ENCODE measurements around the gene ANKHD1. TPM values are rescaled to one million over a fixed set of nuclear protein-coding genes. Genes with fewer than 3 reads are reported as not detected.

ANKHD1 gene
- total RNA-seq, 4 donors from 2014 or later: 113 to 212 (median 164) TPM

DNA sequence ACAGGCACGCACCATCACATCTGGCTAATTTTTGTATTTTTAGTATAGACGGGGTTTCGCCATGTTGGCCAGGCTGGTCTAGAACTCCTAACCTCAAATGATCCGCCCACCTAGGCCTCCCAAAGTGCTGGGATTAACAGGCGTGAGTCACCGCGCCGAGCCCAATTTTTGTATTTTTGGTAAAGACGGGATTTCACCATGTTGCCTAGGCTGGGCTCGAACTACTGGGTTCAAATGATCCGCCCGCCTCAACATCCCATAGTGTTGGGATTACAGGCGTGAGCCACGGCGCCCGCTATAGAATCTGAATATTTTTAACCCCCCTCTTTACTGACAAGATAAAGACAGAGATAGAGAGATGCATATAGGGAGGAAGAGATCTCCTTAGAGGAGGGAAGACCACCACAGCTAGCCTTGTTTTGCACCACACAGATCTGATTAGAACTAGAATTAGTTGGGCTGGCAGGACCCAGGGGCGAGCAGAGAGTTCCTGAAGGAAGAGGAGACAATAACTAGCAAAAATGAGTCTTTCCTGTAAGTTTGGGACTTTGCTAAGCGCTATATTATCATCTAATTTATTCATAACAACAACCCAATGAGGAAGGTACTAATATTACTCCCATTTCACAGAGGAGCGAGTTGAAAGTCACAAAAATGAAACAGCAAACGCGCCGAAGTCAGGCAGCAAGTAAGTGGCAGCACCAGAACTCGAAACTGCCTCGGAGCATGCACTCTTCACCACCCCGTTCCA lies 1.5 kb upstream of the ANKHD1 start:
- DNase-seq: peak; percentile 8
- no peaks in the 10 kb centered on the region for H3K36me3 ChIP-seq
- H3K4me3 ChIP-seq: peak overlapping the region; percentile 64 to 90 (median 74)
- peak overlapping the region; percentile 92 to 99 (median 96) for H3K27ac ChIP-seq
- in situ Hi-C loops (cut with MboI; ENCODE audit: low pct_ligation_motif_present in 1 of 4, low pct_unique_long_range_greater_than_20kb in 1 of 4, low sequenced_read_pairs in 3 of 4) (loop anchor here in 2 of 4 donors (25.0 kb wide), 2 partner anchors 262 to 287 kb away; partner anchors contain the start of genes DND1 (in 1 of the 2), HARS1 (in 1 of the 2), HARS2 (in 1 of the 2) and WDR55 (in 1 of the 2)), intact Hi-C loops (cut with DNase I; ENCODE audit: low total_unique reads) (loop anchor here (10.0 kb wide), 1 partner anchor 235 kb away; the partner anchor contains the start of genes CD14 and TMCO6)
- TF ChIP-seq POLR2A (IDR thresholded peaks at IDR 0.05): no peak
- no peak for TF ChIP-seq EP300 (IDR thresholded peaks at IDR 0.05; ENCODE audit: low read depth)
- no peak for TF ChIP-seq POLR2AphosphoS5 (IDR thresholded peaks at IDR 0.05)
- TF ChIP-seq, protein P1, sequence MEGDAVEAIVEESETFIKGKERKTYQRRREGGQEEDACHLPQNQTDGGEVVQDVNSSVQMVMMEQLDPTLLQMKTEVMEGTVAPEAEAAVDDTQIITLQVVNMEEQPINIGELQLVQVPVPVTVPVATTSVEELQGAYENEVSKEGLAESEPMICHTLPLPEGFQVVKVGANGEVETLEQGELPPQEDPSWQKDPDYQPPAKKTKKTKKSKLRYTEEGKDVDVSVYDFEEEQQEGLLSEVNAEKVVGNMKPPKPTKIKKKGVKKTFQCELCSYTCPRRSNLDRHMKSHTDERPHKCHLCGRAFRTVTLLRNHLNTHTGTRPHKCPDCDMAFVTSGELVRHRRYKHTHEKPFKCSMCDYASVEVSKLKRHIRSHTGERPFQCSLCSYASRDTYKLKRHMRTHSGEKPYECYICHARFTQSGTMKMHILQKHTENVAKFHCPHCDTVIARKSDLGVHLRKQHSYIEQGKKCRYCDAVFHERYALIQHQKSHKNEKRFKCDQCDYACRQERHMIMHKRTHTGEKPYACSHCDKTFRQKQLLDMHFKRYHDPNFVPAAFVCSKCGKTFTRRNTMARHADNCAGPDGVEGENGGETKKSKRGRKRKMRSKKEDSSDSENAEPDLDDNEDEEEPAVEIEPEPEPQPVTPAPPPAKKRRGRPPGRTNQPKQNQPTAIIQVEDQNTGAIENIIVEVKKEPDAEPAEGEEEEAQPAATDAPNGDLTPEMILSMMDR (IDR thresholded peaks at IDR 0.05): no peak
- peaks cover 18 to 36% (median 30%) of the 10 kb centered on the region in 4 donors for H3K4me1 ChIP-seq
- H3K27me3 ChIP-seq: no peaks in the 10 kb centered on the region
- WGBS, 2 donors (ENCODE audit: low coverage in 1 of 2): 33 to 41% methylated on average over 3 to 25 of the region's 25 CpGs
- no peaks in the 10 kb centered on the region for H3K9me3 ChIP-seq

DNA sequence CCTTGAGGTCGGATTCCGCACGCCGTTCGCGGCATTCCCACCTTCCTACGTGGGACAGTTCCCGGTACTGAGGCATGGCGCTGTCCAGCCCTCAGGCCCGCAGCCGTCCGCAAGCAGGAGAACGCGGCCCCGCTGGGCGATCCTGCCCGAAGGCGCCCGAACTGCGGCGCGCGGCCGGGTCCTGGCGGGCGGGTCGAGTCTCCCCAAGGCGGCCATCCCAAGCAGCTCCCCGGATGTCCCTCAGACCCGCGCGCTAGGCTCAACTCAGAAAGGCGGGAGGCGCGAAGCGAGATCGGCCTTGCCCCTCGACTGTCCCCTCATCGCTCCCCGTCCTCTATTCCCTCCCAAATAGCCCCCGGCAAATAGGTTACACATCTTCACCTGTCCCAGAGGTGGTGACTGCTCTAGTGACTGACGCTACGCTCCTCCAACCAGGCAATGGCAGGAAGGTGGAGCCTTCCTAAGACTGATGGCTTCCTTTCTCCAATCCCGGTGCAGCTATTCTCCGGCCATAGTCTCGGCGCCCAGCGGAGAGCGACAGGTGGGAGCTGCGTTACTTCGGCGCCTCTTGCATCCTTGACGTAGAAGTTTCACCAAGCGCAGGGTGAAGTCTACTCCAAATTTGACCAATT lies 787 bp upstream of the ANKHD1 start:
- in situ Hi-C loops (cut with MboI; ENCODE audit: low pct_ligation_motif_present in 1 of 4, low pct_unique_long_range_greater_than_20kb in 1 of 4, low sequenced_read_pairs in 3 of 4) (loop anchor here in 1 of 4 donors (25.0 kb wide), 1 partner anchor 286 kb away; the partner anchor contains the start of genes HARS1 and HARS2), intact Hi-C loops (cut with DNase I; ENCODE audit: low total_unique reads) (loop anchor here (10.0 kb wide), 1 partner anchor 234 kb away; the partner anchor contains the start of genes CD14 and TMCO6)
- WGBS, 2 donors (ENCODE audit: low coverage in 1 of 2): 0 to 1% methylated on average over 2 to 54 of the region's 54 CpGs
- TF ChIP-seq POLR2A (IDR thresholded peaks at IDR 0.05) (peak; percentile 54), EP300 (IDR thresholded peaks at IDR 0.05; ENCODE audit: low read depth) (no peak), POLR2AphosphoS5 (IDR thresholded peaks at IDR 0.05) (peak; percentile 41 to 75 (median 54))
- TF ChIP-seq, protein P1 (IDR thresholded peaks at IDR 0.05): no peak
- Histone ChIP-seq H3K4me1 (peaks cover 18 to 41% (median 32%) of the 10 kb centered on the region in 4 donors), H3K27me3 (no peaks in the 10 kb centered on the region), H3K4me3 (peak overlapping the region; percentile 64 to 90 (median 74)), H3K9me3 (no peaks in the 10 kb centered on the region), H3K36me3 (no peaks in the 10 kb centered on the region), H3K27ac (peak overlapping the region; percentile 92 to 99 (median 96))
- DNase-seq: peak; percentile 93

- no peaks in the 10 kb centered on the region for H3K27me3 ChIP-seq
- peaks cover 18 to 48% (median 35%) of the 10 kb centered on the region in 4 donors for H3K4me1 ChIP-seq
- H3K4me3 ChIP-seq: peak overlapping the region; percentile 84 to 90 (median 89)
- in situ Hi-C loops (cut with MboI; ENCODE audit: low pct_ligation_motif_present in 1 of 4, low pct_unique_long_range_greater_than_20kb in 1 of 4, low sequenced_read_pairs in 3 of 4) (loop anchor here in 1 of 4 donors (25.0 kb wide), 1 partner anchor 285 kb away; the partner anchor contains the start of genes HARS1 and HARS2), intact Hi-C loops (cut with DNase I; ENCODE audit: low total_unique reads) (loop anchor here (10.0 kb wide), 1 partner anchor 232 kb away; the partner anchor contains the start of genes CD14 and TMCO6)
- TF ChIP-seq POLR2AphosphoS5 (IDR thresholded peaks at IDR 0.05): no peak
- TF ChIP-seq, protein P1 (IDR thresholded peaks at IDR 0.05): peak in 1 of 5 experiments; percentile 3
- H3K36me3 ChIP-seq: peaks cover 0 to 4% (median 0%) of the 10 kb centered on the region in 4 donors
- H3K27ac ChIP-seq: peak overlapping the region; percentile 94 to 99 (median 97)
- no peaks in the 10 kb centered on the region for H3K9me3 ChIP-seq
- DNase-seq: peak; percentile 36
- WGBS, 2 donors (ENCODE audit: low coverage in 1 of 2): 4% methylated on average over 29 of the region's 36 CpGs; no CpG with 5 or more reads in 1 of the 2 donors
Measured at GRCh38 chr5:140402258-140403074, 833 bp downstream of the ANKHD1 start.

All from transverse colon (tissue), 4 donors.